Measurements from ENCODE around the gene RHBG.
A peak's percentile ranks its signal among the peaks of the same experiment; 100 is the strongest.

Gene RHBG

GRCh38 chr1:156359249-156359648 lies 9.8 kb upstream of the RHBG start:
- Mint-ChIP-seq H3K9me3 (peaks cover 16% of the 10 kb centered on the region), H3K4me1 (peaks cover 15% of the 10 kb centered on the region), H3K36me3 (ENCODE audit: low read depth) (no peaks in the 10 kb centered on the region), H3K27ac (no peak overlapping the region), H3K27me3 (ENCODE audit: low read depth, poor library complexity) (peaks cover 71% of the 10 kb centered on the region), H3K4me3 (no peak overlapping the region)
- no peak for DNase-seq
- no peak for TF ChIP-seq CTCF (IDR thresholded peaks at IDR 0.05)

GRCh38 chr1:156359973-156360372 lies 9.0 kb upstream of the RHBG start:
- H3K36me3 Mint-ChIP-seq (ENCODE audit: low read depth) = no peaks in the 10 kb centered on the region
- peaks cover 9% of the 10 kb centered on the region for H3K9me3 Mint-ChIP-seq
- no peak for TF ChIP-seq CTCF (IDR thresholded peaks at IDR 0.05)
- DNase-seq = peak; percentile 34
- H3K4me3 Mint-ChIP-seq = no peak overlapping the region
- H3K27me3 Mint-ChIP-seq (ENCODE audit: low read depth, poor library complexity) = peaks cover 70% of the 10 kb centered on the region
- H3K4me1 Mint-ChIP-seq = peaks cover 20% of the 10 kb centered on the region
- H3K27ac Mint-ChIP-seq = no peak overlapping the region

- no peak overlapping the region for H3K27ac Mint-ChIP-seq
- peaks cover 70% of the 10 kb centered on the region for H3K27me3 Mint-ChIP-seq (ENCODE audit: low read depth, poor library complexity)
- TF ChIP-seq CTCF (IDR thresholded peaks at IDR 0.05) = no peak
- no peaks in the 10 kb centered on the region for H3K36me3 Mint-ChIP-seq (ENCODE audit: low read depth)
- peaks cover 7% of the 10 kb centered on the region for H3K9me3 Mint-ChIP-seq
- DNase-seq = no peak
- H3K4me3 Mint-ChIP-seq = no peak overlapping the region
- peaks cover 20% of the 10 kb centered on the region for H3K4me1 Mint-ChIP-seq
Measured at GRCh38 chr1:156360534-156360933, 8.5 kb upstream of the RHBG start.

GRCh38 chr1:156365754-156366153 lies 3.3 kb upstream of the RHBG start:
- Mint-ChIP-seq H3K27me3 (ENCODE audit: low read depth, poor library complexity) (peaks cover 61% of the 10 kb centered on the region), H3K27ac (no peak overlapping the region), H3K4me1 (peaks cover 18% of the 10 kb centered on the region), H3K9me3 (no peaks in the 10 kb centered on the region), H3K4me3 (no peak overlapping the region), H3K36me3 (ENCODE audit: low read depth) (no peaks in the 10 kb centered on the region)
- no peak for TF ChIP-seq CTCF (IDR thresholded peaks at IDR 0.05)
- no peak for DNase-seq

- DNase-seq = no peak
- Mint-ChIP-seq H3K36me3 (ENCODE audit: low read depth) (no peaks in the 10 kb centered on the region), H3K27me3 (ENCODE audit: low read depth, poor library complexity) (peaks cover 69% of the 10 kb centered on the region), H3K4me3 (no peak overlapping the region), H3K27ac (no peak overlapping the region), H3K9me3 (no peaks in the 10 kb centered on the region), H3K4me1 (peaks cover 18% of the 10 kb centered on the region)
- no peak for TF ChIP-seq CTCF (IDR thresholded peaks at IDR 0.05)
Measured at GRCh38 chr1:156366378-156367166, 2.4 kb upstream of the RHBG start.
